H1 (cell line): Measurements from ENCODE around the gene COPS7A. TPM values are rescaled to one million over a fixed set of nuclear protein-coding genes. Genes with fewer than 3 reads are reported as not detected.

ENCODE experiments used
- CHD1 ChIP-seq: IDR thresholded peaks from 2 replicates; pipeline ENCODE4 v1.6.1; 2012; ENCODE audit warnings: low read depth, low read length, improper control_type of control experiment
- CHD2 ChIP-seq: IDR thresholded peaks from 2 replicates; pipeline ENCODE4 v1.6.1; 2012; ENCODE audit warnings: low read length, improper control_type of control experiment
- CREB1 ChIP-seq: IDR thresholded peaks from 2 replicates; pipeline ENCODE4 v1.6.1; 2012; ENCODE audit warnings: inconsistent platforms
- CTBP2 ChIP-seq: IDR thresholded peaks from 2 replicates; pipeline ENCODE4 v1.7.0; 2011; ENCODE audit warnings: borderline replicate concordance, mild to moderate bottlenecking, moderate library complexity, mixed read lengths, low read length; ENCODE audit not compliant: insufficient read depth, insufficient read length
- EP300 ChIP-seq, 2 experiments: IDR thresholded peaks; 1 replicate in 1 of 2; 2 replicates in 1 of 2; pipeline ENCODE4 v1.6.1; 2011 to 2012; ENCODE audit warnings: low read depth in 2 of 2, low read length in 2 of 2, mild to moderate bottlenecking in 2 of 2, borderline replicate concordance in 1 of 2, inconsistent platforms in 1 of 2, moderate library complexity in 1 of 2
- GABPA ChIP-seq: IDR thresholded peaks from 2 replicates; pipeline ENCODE4 v1.6.1; 2011; ENCODE audit warnings: mild to moderate bottlenecking, low read length, moderate library complexity, borderline replicate concordance; ENCODE audit not compliant: insufficient read depth
- GTF2F1 ChIP-seq: IDR thresholded peaks from 2 replicates; pipeline ENCODE4 v1.6.1; 2012; ENCODE audit warnings: low read depth, low read length, improper control_type of control experiment, borderline replicate concordance
- HDAC6 ChIP-seq: IDR thresholded peaks from one replicate; pipeline ENCODE4 v1.7.1; 2012; ENCODE audit warnings: low read depth, mild to moderate bottlenecking, inconsistent platforms, low read length, moderate library complexity
- KDM5A ChIP-seq: fragments of 200-600 bp; IDR thresholded peaks from 2 replicates; pipeline ENCODE4 v1.7.1; 2012; ENCODE audit warnings: mild to moderate bottlenecking, low read length, inconsistent platforms, mixed read lengths
- MAFK ChIP-seq: IDR thresholded peaks from 2 replicates; pipeline ENCODE4 v1.6.1; 2012; ENCODE audit warnings: low read depth, mild to moderate bottlenecking, improper control_type of control experiment, low read length
- PHF8 ChIP-seq: fragments of 200-600 bp; sonication (generic); conservative IDR thresholded peaks from 2 replicates; pipeline ENCODE4 v1.7.1; 2012; ENCODE audit warnings: low read depth, mild to moderate bottlenecking, inconsistent platforms, low read length, moderate library complexity
- RBBP5 ChIP-seq: IDR thresholded peaks from 2 replicates; pipeline ENCODE4 v1.7.1; 2012; ENCODE audit warnings: low read depth, mild to moderate bottlenecking, inconsistent platforms, low read length, moderate library complexity, borderline replicate concordance
- RFX5 ChIP-seq: IDR thresholded peaks from 2 replicates; pipeline ENCODE4 v1.6.1; 2011; ENCODE audit warnings: low read depth, low read length, improper control_type of control experiment, borderline replicate concordance
- SAP30 ChIP-seq: fragments of 300-600 bp; sonication (generic); IDR thresholded peaks from 2 replicates; pipeline ENCODE4 v1.7.1; 2012; ENCODE audit warnings: low read length, moderate library complexity, mild to moderate bottlenecking, inconsistent platforms; ENCODE audit not compliant: insufficient read depth, insufficient replicate concordance
- SP4 ChIP-seq: IDR thresholded peaks from 2 replicates; pipeline ENCODE4 v1.6.1; 2012; ENCODE audit warnings: low read length, inconsistent platforms
- SUZ12 ChIP-seq: fragments of 200-600 bp; sonication (generic); IDR thresholded peaks from 2 replicates; pipeline ENCODE4 v1.6.1; 2012; ENCODE audit warnings: mild to moderate bottlenecking, inconsistent platforms, low read length, moderate library complexity, mixed read lengths
- TBP ChIP-seq: IDR thresholded peaks from 2 replicates; pipeline ENCODE4 v1.6.1; 2011; ENCODE audit warnings: low read depth, low read length, improper control_type of control experiment
- ZNF274 ChIP-seq: IDR thresholded peaks from 2 replicates; pipeline ENCODE4 v1.7.0; 2012; ENCODE audit warnings: low read length, borderline replicate concordance; ENCODE audit errors: extremely low read depth
- polyA plus RNA-seq, 7 experiments: library from polyadenylated mRNA; depleted of rRNA in 3 of 7; stranded (reverse) in 5 of 7; unstranded in 2 of 7; fragments of >200 nt in 5 of 7; fragments of 200-250 nt in 2 of 7; gene quantifications; 1 replicate in 5 of 7; 2 replicates in 1 of 7; 4 replicates in 1 of 7; pipeline versions ENCODE4 v1.2.1 to v1.2.3, GENCODE V29; 2011 to 2013; ENCODE audit warnings: missing spikeins in 2 of 7, mixed read lengths in 2 of 7
- total RNA-seq: library from RNA; stranded (reverse); fragmentation: NEBNext Ultra II Directional; extraction: Animal tissue kit (Norgen Biotek cat#: 25700); gene quantifications from 2 replicates; pipeline ENCODE4 v1.2.1, GENCODE V29; 2021
- TF ChIP-seq, protein P1 (sequence below): IDR thresholded peaks from 2 replicates; pipeline ENCODE4 v1.6.1; 2011; ENCODE audit warnings: low read length, improper control_type of control experiment
- TF ChIP-seq, protein P2 (sequence below): IDR thresholded peaks from 2 replicates; pipeline ENCODE4 v1.6.1; 2012; ENCODE audit warnings: inconsistent platforms

Gene COPS7A
- total and polyA plus RNA-seq, 2 of the 8 experiments (the other 6 are each of a cell fraction or from before 2014, with no cell fraction given) = 44.5 to 95.9 TPM

DNA sequence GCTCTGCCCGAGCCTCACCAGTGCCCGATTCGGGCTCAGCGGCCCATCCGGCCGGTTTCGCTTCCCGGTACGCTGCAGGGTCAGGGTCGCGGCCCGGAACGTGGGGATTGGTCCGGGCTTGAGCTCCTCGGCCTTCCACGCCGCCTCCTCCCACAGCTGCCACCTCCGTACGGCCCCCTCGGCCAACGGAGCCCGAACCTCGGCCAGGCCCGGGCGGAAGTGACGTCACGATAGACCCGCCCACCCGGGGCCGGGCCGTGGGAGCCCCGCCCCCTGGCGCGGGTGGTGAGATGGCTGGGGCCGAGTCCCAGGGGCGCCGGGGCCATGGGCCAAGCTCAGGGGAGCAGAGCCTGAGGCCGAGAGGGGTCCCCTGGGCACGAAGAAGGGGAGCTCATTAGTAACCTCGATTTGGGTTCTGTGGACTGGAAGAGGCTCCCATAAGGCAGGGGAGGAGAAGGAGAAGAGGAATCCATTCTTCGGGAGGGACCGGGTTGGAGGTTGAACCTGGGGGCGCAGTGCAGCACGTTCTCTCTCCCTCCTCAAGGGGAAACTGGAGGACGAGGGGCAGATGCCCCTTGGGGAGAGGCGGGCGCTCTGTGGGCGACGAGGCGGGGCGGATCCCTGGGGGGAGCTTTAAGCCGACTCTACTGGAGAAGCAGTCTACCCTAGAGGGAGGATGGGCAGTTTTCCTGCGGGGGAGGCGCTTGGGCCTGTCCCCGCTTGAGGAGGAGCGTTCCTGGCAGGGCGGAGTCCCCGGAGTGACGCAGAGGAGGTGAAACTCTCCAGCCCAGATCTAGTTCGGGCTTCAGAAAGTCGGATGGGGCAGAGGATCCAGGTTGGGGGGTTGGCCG lies 29.3 kb downstream of the COPS7A start, which contains the start of gene MLF2 (continued):
- TF ChIP-seq, protein P1, sequence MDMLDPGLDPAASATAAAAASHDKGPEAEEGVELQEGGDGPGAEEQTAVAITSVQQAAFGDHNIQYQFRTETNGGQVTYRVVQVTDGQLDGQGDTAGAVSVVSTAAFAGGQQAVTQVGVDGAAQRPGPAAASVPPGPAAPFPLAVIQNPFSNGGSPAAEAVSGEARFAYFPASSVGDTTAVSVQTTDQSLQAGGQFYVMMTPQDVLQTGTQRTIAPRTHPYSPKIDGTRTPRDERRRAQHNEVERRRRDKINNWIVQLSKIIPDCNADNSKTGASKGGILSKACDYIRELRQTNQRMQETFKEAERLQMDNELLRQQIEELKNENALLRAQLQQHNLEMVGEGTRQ = no peak
- peak; percentile 45; the same call in 1 of the 2 replicates for TF ChIP-seq RBBP5
- TF ChIP-seq ZNF274 = no peak
- TF ChIP-seq HDAC6 = no peak
- no peak for TF ChIP-seq CHD1
- TF ChIP-seq RFX5 = no peak
- TF ChIP-seq SUZ12 = no peak
- TF ChIP-seq SAP30 = no peak
- no peak for TF ChIP-seq GTF2F1
- TF ChIP-seq CHD2 = no peak
- TF ChIP-seq PHF8 = peak; percentile 89
- TF ChIP-seq KDM5A = no peak
- TF ChIP-seq, protein P2, sequence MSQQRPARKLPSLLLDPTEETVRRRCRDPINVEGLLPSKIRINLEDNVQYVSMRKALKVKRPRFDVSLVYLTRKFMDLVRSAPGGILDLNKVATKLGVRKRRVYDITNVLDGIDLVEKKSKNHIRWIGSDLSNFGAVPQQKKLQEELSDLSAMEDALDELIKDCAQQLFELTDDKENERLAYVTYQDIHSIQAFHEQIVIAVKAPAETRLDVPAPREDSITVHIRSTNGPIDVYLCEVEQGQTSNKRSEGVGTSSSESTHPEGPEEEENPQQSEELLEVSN = no peak
- TF ChIP-seq TBP = peak; percentile 23
- peak; percentile 75 for TF ChIP-seq GABPA
- no peak for TF ChIP-seq EP300 (IDR thresholded peaks at IDR 0.05; ENCODE audit: borderline replicate concordance in 1 of 2, low read depth in 2 of 2, low read length in 2 of 2)
- no peak for TF ChIP-seq CTBP2
- TF ChIP-seq SP4 = peak; percentile 66; the same call in 1 of the 2 replicates
- peak; percentile 89 for TF ChIP-seq CREB1
- no peak for TF ChIP-seq MAFK
